H1 (cell line): ENCODE results near the gene DPP8. TPM values are rescaled to one million over a fixed set of nuclear protein-coding genes. Genes with fewer than 3 reads are reported as not detected.

Experiments
- CTCF ChIA-PET: fragments of 300-600 bp; sonication (Branson Sonifier 250); formaldehyde crosslinking; loops from one replicate; lab custom pipeline; 2021; ENCODE audit not compliant: partially characterized antibody; lab: Charles Lee
- POLR2A ChIA-PET: fragments of 300-600 bp; sonication (Branson Sonifier 250); formaldehyde crosslinking; loops from one replicate; lab custom pipeline; 2021; ENCODE audit warnings: inconsistent platforms; ENCODE audit not compliant: partially characterized antibody; lab: Charles Lee
- DNase-seq, 2 experiments: peaks; one replicate each; pipeline versions ENCODE4 v3.0.0 to v3.0.0-alpha.2; 2010 to 2022; ENCODE audit warnings: low spot score in 2 of 2, low read depth in 1 of 2, mixed read lengths in 1 of 2
- FAIRE-seq: peaks from 2 replicates; lab custom pipeline; 2011; peaks lifted over from hg19 to GRCh38; lab: Jason Lieb, UNC
- H2AFZ ChIP-seq: 2 replicates; pipeline ENCODE4 v1.8.1; 2012; ENCODE audit warnings: low read length, inconsistent platforms
- H2AK5ac ChIP-seq: 2 replicates; pipeline ENCODE4 v1.6.1; 2013; ENCODE audit warnings: low read depth, low read length
- H2BK120ac ChIP-seq: replicated peaks from 2 replicates; pipeline ENCODE3; 2013; ENCODE audit warnings: low read depth, low read length, inconsistent platforms
- H2BK12ac ChIP-seq: 2 replicates; pipeline ENCODE4 v1.6.1; 2013; ENCODE audit warnings: low read depth, low read length
- H2BK15ac ChIP-seq: 2 replicates; pipeline ENCODE4 v1.6.1; 2013; ENCODE audit warnings: low read length
- H2BK20ac ChIP-seq: 2 replicates; pipeline ENCODE4 v1.6.1; 2013; ENCODE audit warnings: low read length
- H2BK5ac ChIP-seq: 2 replicates; pipeline ENCODE4 v1.6.1; 2013; ENCODE audit warnings: low read depth, low read length
- H3K14ac ChIP-seq: 2 replicates; pipeline ENCODE4 v1.6.1; 2013; ENCODE audit warnings: inconsistent platforms; ENCODE audit not compliant: insufficient read length
- H3K18ac ChIP-seq: 2 replicates; pipeline ENCODE4 v1.6.1; 2013; ENCODE audit warnings: low read length; ENCODE audit errors: extremely low read depth
- H3K23ac ChIP-seq: 2 replicates; pipeline ENCODE4 v1.6.1; 2013; ENCODE audit warnings: inconsistent platforms; ENCODE audit not compliant: insufficient read length
- H3K23me2 ChIP-seq: 2 replicates; pipeline ENCODE4 v1.6.1; 2013; ENCODE audit warnings: low read depth, low read length
- H3K27ac ChIP-seq: 2 replicates; pipeline ENCODE4 v1.6.1; 2011; ENCODE audit warnings: low read depth, low read length, inconsistent platforms
- H3K27me3 ChIP-seq, 4 experiments: replicated peaks in 1 of 4; 1 replicate in 1 of 4; 2 replicates in 3 of 4; pipeline versions ENCODE4 v1.6.1 to v1.8.1; 2011 to 2013; ENCODE audit warnings: low read length in 3 of 4, mild to moderate bottlenecking in 3 of 4, inconsistent platforms in 2 of 4, mixed read lengths in 2 of 4, moderate library complexity in 1 of 4; ENCODE audit not compliant: control insufficient read depth in 3 of 4, insufficient read depth in 3 of 4; ENCODE audit errors: extremely low read depth in 1 of 4
- H3K36me3 ChIP-seq, 4 experiments: 2 replicates each; pipeline versions ENCODE4 v1.6.1 to v1.8.1; 2011 to 2013; ENCODE audit warnings: mild to moderate bottlenecking in 4 of 4, low read length in 3 of 4, moderate library complexity in 2 of 4, control low read depth in 1 of 4, inconsistent platforms in 1 of 4; ENCODE audit not compliant: insufficient read depth in 4 of 4, control insufficient read depth in 2 of 4
- H3K4ac ChIP-seq: replicated peaks from 2 replicates; pipeline ENCODE3; 2013; ENCODE audit warnings: low read length, low read depth, mixed read lengths, inconsistent platforms; ENCODE audit not compliant: insufficient read length
- H3K4me1 ChIP-seq, 4 experiments: replicated peaks in 1 of 4; 1 replicate in 1 of 4; 2 replicates in 3 of 4; pipeline versions ENCODE4 v1.6.1 to v1.8.1; 2011 to 2013; ENCODE audit warnings: low read length in 3 of 4, inconsistent platforms in 2 of 4, mixed read lengths in 1 of 4; ENCODE audit not compliant: insufficient read depth in 4 of 4, control insufficient read depth in 3 of 4
- H3K4me2 ChIP-seq, 2 experiments: 2 replicates each; pipeline versions ENCODE4 v1.6.1 to v1.8.1; 2011 to 2013; ENCODE audit warnings: low read depth in 2 of 2, low read length in 2 of 2, control low read depth in 1 of 2, inconsistent platforms in 1 of 2, mild to moderate bottlenecking in 1 of 2; ENCODE audit not compliant: insufficient read depth in 1 of 2
- H3K4me3 ChIP-seq, 4 experiments: fragments of 200-600, 300-600 bp in 1 of 4; sonication (generic), shearing (Covaris generic), sonication (Bioruptor Twin) in 1 of 4; 2 replicates each; pipeline versions ENCODE4 v1.5.1 to v1.8.1; 2011 to 2016; ENCODE audit warnings: low read length in 4 of 4, low read depth in 3 of 4, control low read depth in 2 of 4, inconsistent platforms in 2 of 4, mild to moderate bottlenecking in 2 of 4, mixed read lengths in 1 of 4, moderate library complexity in 1 of 4; ENCODE audit not compliant: insufficient read depth in 2 of 4; ENCODE audit errors: extremely low read depth in 1 of 4
- H3K56ac ChIP-seq: replicated peaks from 2 replicates; pipeline ENCODE3; 2013; ENCODE audit warnings: low read depth, mild to moderate bottlenecking, mixed read lengths, low read length, inconsistent platforms; ENCODE audit not compliant: insufficient read length
- H3K79me1 ChIP-seq: 2 replicates; pipeline ENCODE4 v1.6.1; 2013; ENCODE audit warnings: low read depth, low read length, control low read depth
- H3K79me2 ChIP-seq, 2 experiments: 2 replicates each; pipeline versions ENCODE4 v1.6.1 to v1.8.1; 2012 to 2013; ENCODE audit warnings: low read length in 2 of 2, mild to moderate bottlenecking in 2 of 2, inconsistent platforms in 1 of 2; ENCODE audit not compliant: insufficient read depth in 2 of 2, control insufficient read depth in 1 of 2
- H3K9ac ChIP-seq, 4 experiments: replicated peaks in 1 of 4; 1 replicate in 1 of 4; 2 replicates in 3 of 4; pipeline versions ENCODE4 v1.6.1 to v1.8.1; 2011 to 2013; ENCODE audit warnings: low read depth in 3 of 4, low read length in 3 of 4, control low read depth in 2 of 4, mild to moderate bottlenecking in 2 of 4, moderate library complexity in 2 of 4, inconsistent platforms in 1 of 4; ENCODE audit errors: extremely low read depth in 1 of 4
- H3K9me3 ChIP-seq, 2 experiments: 2 replicates each; pipeline versions ENCODE4 v1.6.1 to v1.8.1; 2012 to 2013; ENCODE audit warnings: mild to moderate bottlenecking in 2 of 2, moderate library complexity in 2 of 2, control low read depth in 1 of 2, inconsistent platforms in 1 of 2, low read depth in 1 of 2, low read length in 1 of 2, mixed read lengths in 1 of 2; ENCODE audit not compliant: insufficient read depth in 2 of 2
- H4K20me1 ChIP-seq, 2 experiments: replicated peaks in 1 of 2; 2 replicates each; pipeline versions ENCODE3 to v1.8.1; 2011 to 2013; ENCODE audit warnings: inconsistent platforms in 2 of 2, low read length in 2 of 2, mild to moderate bottlenecking in 1 of 2; ENCODE audit not compliant: insufficient read depth in 2 of 2, control insufficient read depth in 1 of 2
- H4K5ac ChIP-seq: 2 replicates; pipeline ENCODE4 v1.6.1; 2013; ENCODE audit warnings: low read length, low read depth, mixed read lengths, inconsistent platforms; ENCODE audit not compliant: insufficient read length
- H4K8ac ChIP-seq: 2 replicates; pipeline ENCODE4 v1.8.0; 2013; ENCODE audit warnings: mild to moderate bottlenecking, moderate library complexity, low read length, inconsistent platforms; ENCODE audit not compliant: insufficient read depth; ENCODE audit errors: extremely low read depth
- H4K91ac ChIP-seq: replicated peaks from 2 replicates; pipeline ENCODE3; 2013; ENCODE audit warnings: low read length, mixed read lengths, inconsistent platforms; ENCODE audit not compliant: insufficient read length
- GABPA ChIP-seq: IDR thresholded peaks from 2 replicates; pipeline ENCODE4 v1.6.1; 2011; ENCODE audit warnings: mild to moderate bottlenecking, low read length, moderate library complexity, borderline replicate concordance; ENCODE audit not compliant: insufficient read depth
- KDM4A ChIP-seq: IDR thresholded peaks from one replicate; pipeline ENCODE4 v1.7.1; 2012; ENCODE audit warnings: low read depth, mild to moderate bottlenecking, moderate library complexity, low read length, inconsistent platforms; ENCODE audit not compliant: severe bottlenecking
- RAD21 ChIP-seq, 2 experiments: IDR thresholded peaks in 1 of 2; conservative IDR thresholded peaks in 1 of 2; 2 replicates each; pipeline ENCODE4 v1.6.1; 2011; ENCODE audit warnings: low read depth in 2 of 2, low read length in 2 of 2, improper control_type of control experiment in 1 of 2, inconsistent platforms in 1 of 2, mild to moderate bottlenecking in 1 of 2, moderate library complexity in 1 of 2
- SAP30 ChIP-seq: fragments of 300-600 bp; sonication (generic); IDR thresholded peaks from 2 replicates; pipeline ENCODE4 v1.7.1; 2012; ENCODE audit warnings: low read length, moderate library complexity, mild to moderate bottlenecking, inconsistent platforms; ENCODE audit not compliant: insufficient read depth, insufficient replicate concordance
- SIRT6 ChIP-seq: IDR thresholded peaks from one replicate; pipeline ENCODE4 v1.7.1; 2012; ENCODE audit warnings: low read length, inconsistent platforms
- SRF ChIP-seq: IDR thresholded peaks from 2 replicates; pipeline ENCODE4 v1.6.1; 2011; ENCODE audit warnings: mild to moderate bottlenecking, low read depth, low read length, moderate library complexity
- SUZ12 ChIP-seq: fragments of 200-600 bp; sonication (generic); IDR thresholded peaks from 2 replicates; pipeline ENCODE4 v1.6.1; 2012; ENCODE audit warnings: mild to moderate bottlenecking, inconsistent platforms, low read length, moderate library complexity, mixed read lengths
- WGBS, 2 experiments: shearing (Covaris generic) in 1 of 2; methylation state at CpG; one replicate each; pipeline versions ENCODE4 v1.1.6 to v1.1.7; 2013 to 2015; ENCODE audit warnings: low lambda C conversion rate in 2 of 2, mixed read lengths in 2 of 2, inconsistent platforms in 1 of 2, low coverage in 1 of 2, missing lambda C conversion rate in 1 of 2; ENCODE audit not compliant: insufficient replicate concordance in 2 of 2, insufficient coverage in 1 of 2, insufficient read length in 1 of 2; ENCODE audit errors: extremely low coverage in 1 of 2, missing lambda C conversion rate in 1 of 2; 5-methylcytosine and 5-hydroxymethylcytosine counted together
- polyA plus RNA-seq, 7 experiments: library from polyadenylated mRNA; depleted of rRNA in 3 of 7; stranded (reverse) in 5 of 7; unstranded in 2 of 7; fragments of >200 nt in 5 of 7; fragments of 200-250 nt in 2 of 7; gene quantifications; 1 replicate in 5 of 7; 2 replicates in 1 of 7; 4 replicates in 1 of 7; pipeline versions ENCODE4 v1.2.1 to v1.2.3, GENCODE V29; 2011 to 2013; ENCODE audit warnings: missing spikeins in 2 of 7, mixed read lengths in 2 of 7
- total RNA-seq: library from RNA; stranded (reverse); fragmentation: NEBNext Ultra II Directional; extraction: Animal tissue kit (Norgen Biotek cat#: 25700); gene quantifications from 2 replicates; pipeline ENCODE4 v1.2.1, GENCODE V29; 2021
- TF ChIP-seq, protein P1 (sequence below): IDR thresholded peaks from 2 replicates; pipeline ENCODE4 v1.6.1; 2012; ENCODE audit warnings: inconsistent platforms
- TF ChIP-seq, protein P2 (sequence below): IDR thresholded peaks from 2 replicates; pipeline ENCODE4 v1.6.1; 2012; ENCODE audit warnings: low read length, inconsistent platforms

Gene DPP8
- total and polyA plus RNA-seq, 2 of the 8 experiments (the other 6 are each of a cell fraction or from before 2014, with no cell fraction given), result 9.9 to 26.0 TPM

- peaks cover 7 to 31% of the 10 kb centered on the region in 2 experiments for H3K79me2 ChIP-seq
- 0 out of 2 replicates have a peak, but pooled peaks cover 2% of the 10 kb centered on the region for H3K23me2 ChIP-seq
- peaks cover 1 to 3% (median 2%) of the 10 kb centered on the region in 4 experiments; a peak in 4 of 7 replicates for H3K4me1 ChIP-seq
- no peak overlapping the region for H3K56ac ChIP-seq
- H3K4me3 ChIP-seq, result no peak overlapping the region
- no peak overlapping the region for H3K27ac ChIP-seq
- H2BK5ac ChIP-seq, result no peak overlapping the region
- H3K9me3 ChIP-seq, result no peaks in the 10 kb centered on the region
- H3K9ac ChIP-seq, result no peak overlapping the region
- H3K79me1 ChIP-seq, result peaks cover 6% of the 10 kb centered on the region
- WGBS, 2 experiments, result 86% methylated on average over 10 of the region's 10 CpGs; no CpG with 5 or more reads in 1 of the 2 experiments
- H2BK20ac ChIP-seq, result no peak overlapping the region
- H2BK120ac ChIP-seq, result no peak overlapping the region
- no peak overlapping the region for H4K91ac ChIP-seq
- H2AFZ ChIP-seq, result no peak overlapping the region
- ChIA-PET POLR2A (interaction anchor here (0.7 to 1.6 kb wide), 5 partner anchors 8 to 51 kb away, joined by 3 to 8 read pairs (median 3); no protein-coding TSS in a partner anchor), CTCF (interaction anchor here (0.7 to 1.3 kb wide), 2 partner anchors 15 to 67 kb away, joined by 3 to 4 read pairs; no protein-coding TSS in a partner anchor)
- FAIRE-seq (no peak), DNase-seq (no peak)
- H2BK15ac ChIP-seq, result no peak overlapping the region
- H4K5ac ChIP-seq, result no peak overlapping the region
- peaks cover 1 to 3% of the 10 kb centered on the region in 2 experiments for H4K20me1 ChIP-seq
- H4K8ac ChIP-seq, result no peak overlapping the region
- no peak overlapping the region for H3K4ac ChIP-seq
- no peaks in the 10 kb centered on the region for H3K27me3 ChIP-seq
- H3K14ac ChIP-seq, result no peak overlapping the region
- no peak overlapping the region for H3K4me2 ChIP-seq
- H3K18ac ChIP-seq, result no peak overlapping the region
- H2BK12ac ChIP-seq, result no peak overlapping the region
- H3K23ac ChIP-seq, result no peak overlapping the region
- no peak overlapping the region for H2AK5ac ChIP-seq
- H3K36me3 ChIP-seq, result peaks cover 0 to 24% (median 6%) of the 10 kb centered on the region in 4 experiments; a peak in 4 of 8 replicates
- TF ChIP-seq RAD21 (IDR thresholded peaks at IDR 0.05 in 1 of 2, conservative IDR thresholded peaks at IDR 0.05 in 1 of 2; ENCODE audit: low read depth in 2 of 2, low read length in 2 of 2) (no peak), SAP30 (no peak), KDM4A (no peak), SRF (no peak), SIRT6 (no peak), SUZ12 (no peak), GABPA (no peak)
- TF ChIP-seq, protein P1, sequence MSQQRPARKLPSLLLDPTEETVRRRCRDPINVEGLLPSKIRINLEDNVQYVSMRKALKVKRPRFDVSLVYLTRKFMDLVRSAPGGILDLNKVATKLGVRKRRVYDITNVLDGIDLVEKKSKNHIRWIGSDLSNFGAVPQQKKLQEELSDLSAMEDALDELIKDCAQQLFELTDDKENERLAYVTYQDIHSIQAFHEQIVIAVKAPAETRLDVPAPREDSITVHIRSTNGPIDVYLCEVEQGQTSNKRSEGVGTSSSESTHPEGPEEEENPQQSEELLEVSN, result no peak
- TF ChIP-seq, protein P2, sequence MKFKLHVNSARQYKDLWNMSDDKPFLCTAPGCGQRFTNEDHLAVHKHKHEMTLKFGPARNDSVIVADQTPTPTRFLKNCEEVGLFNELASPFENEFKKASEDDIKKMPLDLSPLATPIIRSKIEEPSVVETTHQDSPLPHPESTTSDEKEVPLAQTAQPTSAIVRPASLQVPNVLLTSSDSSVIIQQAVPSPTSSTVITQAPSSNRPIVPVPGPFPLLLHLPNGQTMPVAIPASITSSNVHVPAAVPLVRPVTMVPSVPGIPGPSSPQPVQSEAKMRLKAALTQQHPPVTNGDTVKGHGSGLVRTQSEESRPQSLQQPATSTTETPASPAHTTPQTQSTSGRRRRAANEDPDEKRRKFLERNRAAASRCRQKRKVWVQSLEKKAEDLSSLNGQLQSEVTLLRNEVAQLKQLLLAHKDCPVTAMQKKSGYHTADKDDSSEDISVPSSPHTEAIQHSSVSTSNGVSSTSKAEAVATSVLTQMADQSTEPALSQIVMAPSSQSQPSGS, result no peak
These were observed 4.6 kb downstream of the DPP8 start for GRCh38 chr15:65512807-65513416.
